HCT116 (cell line): ENCODE measurements around the gene APBA2.

ENCODE experiments used
- ATF3 ChIP-seq: IDR thresholded peaks from 2 replicates; pipeline ENCODE4 v1.6.1; 2012
- CEBPB ChIP-seq: IDR thresholded peaks from 2 replicates; pipeline ENCODE4 v1.6.1; 2012; ENCODE audit warnings: low read depth
- CTCF ChIP-seq, 3 experiments: fragments of 200-600 bp in 1 of 3; sonication (generic) in 1 of 3; IDR thresholded peaks in 2 of 3; conservative IDR thresholded peaks in 1 of 3; 2 replicates each; pipeline ENCODE4 v1.5.1; 2012 to 2017; ENCODE audit warnings: low read depth in 2 of 3, low read length in 2 of 3, antibody characterized with exemption in 1 of 3, borderline replicate concordance in 1 of 3, control low read depth in 1 of 3, mild to moderate bottlenecking in 1 of 3, mixed read lengths in 1 of 3, mixed run types in 1 of 3, moderate library complexity in 1 of 3; ENCODE audit not compliant: insufficient read depth in 1 of 3
- EZH2phosphoT487 ChIP-seq: fragments of 200-600 bp; IDR thresholded peaks from 2 replicates; pipeline ENCODE4 v1.6.1; 2018; ENCODE audit warnings: antibody characterized with exemption, borderline replicate concordance
- JUND ChIP-seq: IDR thresholded peaks from 2 replicates; pipeline ENCODE4 v1.6.1; 2012
- MAX ChIP-seq: IDR thresholded peaks from 2 replicates; pipeline ENCODE4 v1.6.1; 2012
- POLR2A ChIP-seq: IDR thresholded peaks from 2 replicates; pipeline ENCODE4 v1.7.0; 2011; ENCODE audit warnings: borderline replicate concordance; ENCODE audit not compliant: insufficient read depth, insufficient read length; ENCODE audit errors: extremely low read depth
- RAD21 ChIP-seq: IDR thresholded peaks from 2 replicates; pipeline ENCODE4 v1.6.1; 2012; ENCODE audit warnings: low read depth, mild to moderate bottlenecking

- no peak for TF ChIP-seq RAD21
- no peak for TF ChIP-seq JUND
- TF ChIP-seq CTCF (IDR thresholded peaks at IDR 0.05 in 2 of 3, conservative IDR thresholded peaks at IDR 0.05 in 1 of 3; ENCODE audit: borderline replicate concordance in 1 of 3, insufficient read depth in 1 of 3, low read depth in 2 of 3, low read length in 2 of 3) = no peak
- TF ChIP-seq CEBPB = no peak
- TF ChIP-seq EZH2phosphoT487 = no peak
- no peak for TF ChIP-seq POLR2A
- TF ChIP-seq MAX = no peak
- no peak for TF ChIP-seq ATF3
Measured at GRCh38 chr15:28934645-28935044, 48.9 kb downstream of the APBA2 start.
